Left kidney (tissue), 2 donors: ENCODE results near the gene DAB2. TPM values are rescaled to one million over a fixed set of nuclear protein-coding genes. Genes with fewer than 3 reads are reported as not detected.
A peak's percentile ranks its signal among the peaks of the same experiment; 100 is the strongest.

Experiments
- DNase-seq: peaks from one replicate; pipeline ENCODE4 v3.0.0-alpha.2; 2013
- polyA plus RNA-seq: library from polyadenylated mRNA; unstranded; fragments of 120-200 nt; gene quantifications from one replicate; pipeline ENCODE4 v1.2.1, GENCODE V29; 2013; ENCODE audit not compliant: insufficient read length

Gene DAB2
- polyA plus RNA-seq, 1 donor: 221 TPM

DNA sequence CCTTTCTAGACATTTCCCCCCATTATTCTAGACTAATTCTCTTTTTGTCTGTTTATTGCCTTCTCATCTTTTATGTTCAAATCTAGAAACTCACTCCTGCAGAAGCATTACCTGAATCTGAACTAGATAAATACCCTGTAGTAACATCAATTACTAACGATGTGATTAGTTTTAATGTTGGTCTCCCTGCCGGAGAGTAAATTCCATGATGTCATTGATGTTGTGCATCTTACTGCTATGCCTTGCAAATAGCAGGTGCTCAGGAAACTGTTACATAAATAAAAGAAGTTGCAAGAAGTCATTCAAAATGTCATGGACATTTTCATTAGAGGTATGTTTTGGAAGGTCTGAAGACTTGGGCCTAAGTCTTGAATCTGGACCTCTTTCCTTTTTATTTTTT, 37.5 kb downstream of the DAB2 start:
- DNase-seq: no peak

DNA sequence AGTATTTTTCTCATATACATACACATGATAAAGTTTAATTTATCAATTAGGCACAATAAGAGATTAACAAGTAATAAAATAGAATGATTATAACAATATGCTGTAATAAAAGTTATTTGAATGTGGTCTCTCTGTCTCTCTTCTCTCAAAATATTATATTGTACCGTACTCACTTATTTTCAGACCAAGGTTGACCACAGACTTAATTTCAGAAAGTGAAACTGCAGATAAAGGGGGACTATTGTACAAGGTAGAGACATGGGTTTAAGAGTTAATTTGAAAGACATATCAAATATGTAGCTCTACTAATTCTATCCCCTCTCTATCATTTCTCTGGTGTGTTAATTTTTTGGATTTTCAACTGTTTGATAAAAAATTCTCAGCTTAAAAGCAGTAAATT, 40.5 kb downstream of the DAB2 start:
- DNase-seq: no peak

- DNase-seq: no peak
Observed at GRCh38 chr5:39381376-39381775, 43.4 kb downstream of the DAB2 start.

GRCh38 chr5:39379693-39380092, 45.1 kb downstream of the DAB2 start:
- DNase-seq: no peak

DNA sequence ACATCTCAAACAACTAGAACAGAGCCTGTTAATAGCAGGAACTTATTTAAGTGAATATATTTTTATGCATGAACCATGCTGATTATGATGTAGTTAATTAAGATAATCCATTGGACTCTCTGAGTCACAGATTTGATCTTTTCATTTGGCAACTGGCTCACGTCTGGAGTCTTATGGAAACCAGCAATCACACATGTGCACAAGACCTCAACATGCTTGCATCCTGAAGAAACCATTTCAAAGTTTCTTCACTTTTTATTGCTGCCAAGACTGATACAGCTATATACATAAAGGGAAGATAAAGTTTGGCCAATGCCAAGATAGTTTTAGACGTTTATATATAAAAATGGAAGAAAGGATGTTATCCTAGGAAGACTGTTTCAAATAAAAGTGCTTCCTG, 47.2 kb downstream of the DAB2 start:
- DNase-seq: no peak

DNA sequence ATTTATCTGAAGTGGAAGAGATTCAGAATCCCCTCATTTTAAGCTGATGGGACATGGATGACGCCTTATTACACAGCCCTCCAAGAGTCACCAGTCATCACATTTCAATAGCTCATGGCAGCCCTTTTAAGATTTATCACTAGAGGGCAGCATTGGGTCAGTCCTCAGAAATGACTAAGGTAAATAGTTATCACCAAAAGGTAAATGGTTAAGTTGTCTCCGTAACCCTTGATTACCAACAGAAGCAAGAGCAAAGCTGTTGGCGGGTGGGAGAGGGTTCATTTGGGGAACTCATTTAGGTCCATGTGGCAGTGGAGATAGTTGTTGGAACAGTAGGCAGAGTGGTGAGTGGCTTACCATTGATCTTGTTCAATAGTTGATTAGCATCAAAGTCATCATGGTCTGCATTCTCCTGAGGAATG, 48.5 kb downstream of the DAB2 start:
- DNase-seq: peak; percentile 50

- DNase-seq: peak; percentile 34
Observed at GRCh38 chr5:39373791-39374190, 51.0 kb downstream of the DAB2 start.

DNA sequence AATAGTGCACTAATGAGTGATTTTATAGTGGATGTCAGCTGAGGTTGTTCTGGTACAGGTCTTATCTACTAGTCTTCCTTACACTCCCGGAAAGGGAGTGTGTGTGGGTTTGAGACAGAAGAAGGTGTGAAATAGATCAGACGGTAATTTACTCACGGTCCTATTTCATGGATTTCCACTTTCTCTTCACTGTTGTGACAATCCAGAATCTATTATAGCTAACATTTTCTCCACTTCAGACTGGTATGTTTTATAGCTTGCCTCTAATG, 53.5 kb downstream of the DAB2 start:
- DNase-seq: no peak

GRCh38 chr5:39370555-39371366, 54.0 kb downstream of the DAB2 start:
- no peak for DNase-seq

DNA sequence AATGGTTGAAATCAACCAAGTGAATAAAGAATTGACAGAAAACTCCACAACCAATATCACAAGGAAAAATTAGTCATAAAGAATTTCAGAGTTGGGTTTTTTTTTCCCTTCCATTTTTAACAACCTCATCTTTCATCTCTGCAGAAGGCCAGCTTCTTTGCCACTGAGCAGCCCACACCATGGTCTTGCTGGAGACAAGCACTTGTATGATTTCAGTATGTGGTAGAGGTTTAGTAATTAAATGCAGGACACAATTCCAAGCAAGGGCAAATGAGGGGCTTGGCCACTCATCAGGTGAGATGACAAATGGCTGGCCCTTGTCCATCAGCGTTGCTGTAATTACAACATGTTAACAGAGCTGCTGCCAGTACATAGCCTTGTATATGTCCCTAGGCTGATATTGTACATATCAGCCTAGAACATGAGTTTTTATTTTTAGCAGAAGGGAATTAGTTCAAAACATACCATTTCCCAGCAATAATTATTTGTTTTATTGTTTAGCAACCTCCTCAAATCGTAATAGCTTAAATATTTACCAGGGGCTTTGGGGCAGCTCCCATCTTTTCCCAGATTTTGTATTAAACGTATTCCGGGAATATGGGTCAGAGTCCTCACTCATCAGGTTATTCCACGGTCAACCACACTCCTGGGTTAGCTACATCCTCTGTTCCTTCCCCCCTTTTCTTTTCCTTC, 55.5 kb downstream of the DAB2 start:
- DNase-seq: no peak

DNA sequence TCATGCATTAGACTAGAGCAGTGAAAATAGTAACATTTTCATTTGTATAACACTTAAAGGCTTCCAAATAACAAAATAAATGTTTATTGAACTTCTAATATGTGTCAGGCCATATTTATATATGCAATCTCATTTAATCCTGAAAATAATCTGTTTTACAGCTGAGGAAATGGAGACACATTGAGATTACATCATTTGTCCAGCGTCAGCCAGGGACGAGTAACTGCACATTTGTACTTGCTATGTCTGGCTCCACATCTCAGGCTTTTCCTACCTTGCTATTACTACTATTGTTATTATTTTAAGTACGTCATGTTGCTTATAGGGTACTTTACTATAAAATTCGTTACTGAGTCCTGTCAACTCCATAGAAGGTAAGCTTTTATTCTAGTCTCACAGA, 56.7 kb downstream of the DAB2 start:
- no peak for DNase-seq

DNA sequence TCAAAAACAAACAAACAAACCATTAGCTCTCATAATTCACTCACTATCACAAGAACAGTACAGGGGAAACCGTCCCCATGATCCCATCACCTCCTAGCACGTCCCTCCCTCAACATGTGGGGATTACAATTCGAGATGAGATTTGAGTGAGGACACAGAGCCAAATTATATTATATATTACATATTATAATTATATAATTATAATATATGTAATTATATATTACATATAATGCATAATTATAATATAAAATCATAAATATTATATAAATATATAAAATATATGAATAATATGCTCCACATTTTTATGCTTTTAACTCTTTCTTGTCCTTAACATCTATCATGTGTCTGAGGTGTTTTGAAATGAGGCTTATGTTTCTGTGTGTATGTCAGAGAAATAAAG, 57.1 kb downstream of the DAB2 start:
- DNase-seq: no peak

GRCh38 chr5:39364367-39364766, 60.4 kb downstream of the DAB2 start, which contains the start of gene C9:
C9 (minus strand) TSS chr5:39364495; CDS start chr5:39364464, 31 bp downstream.
- DNase-seq: no peak

DNA sequence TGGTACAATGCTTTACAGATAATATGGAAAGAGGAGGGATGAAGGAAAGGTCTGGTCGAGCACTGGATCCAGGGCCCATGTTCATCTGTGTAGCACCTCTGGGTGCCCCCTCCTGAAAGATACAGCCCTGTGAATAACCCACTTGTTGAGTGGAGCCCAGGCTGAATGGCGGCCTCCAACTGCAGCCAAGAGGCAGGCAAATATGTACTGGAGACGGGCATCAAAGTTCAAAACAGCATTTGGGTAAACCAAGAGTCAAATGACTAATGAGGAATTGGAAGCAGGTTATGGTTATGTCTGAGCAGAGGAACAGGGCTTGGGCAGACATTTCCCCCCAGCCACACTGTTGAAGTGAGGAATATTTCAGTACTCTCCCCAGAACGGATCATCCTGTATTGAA, 61.6 kb downstream of the DAB2 start:
- DNase-seq: no peak

- no peak for DNase-seq
Observed at GRCh38 chr5:39362646-39363045, 62.1 kb downstream of the DAB2 start.

DNA sequence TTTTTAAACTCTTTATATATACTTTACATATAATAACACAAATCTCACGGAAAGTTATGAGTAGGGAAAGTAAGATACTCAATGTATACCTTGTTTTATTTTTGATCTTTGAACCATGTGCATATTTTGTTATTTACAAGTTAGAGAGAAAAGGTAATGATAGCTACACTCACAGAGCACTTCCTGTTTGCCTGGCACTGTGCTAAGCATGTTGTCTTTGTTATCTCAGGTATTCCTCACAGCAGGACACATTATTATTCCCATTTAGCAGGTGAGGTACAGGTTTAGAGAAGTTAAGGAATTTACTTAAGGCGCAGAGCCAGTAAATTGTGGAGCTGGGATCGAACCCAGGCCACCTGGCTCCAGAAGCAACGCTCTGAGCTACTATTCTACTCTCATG, 63.5 kb downstream of the DAB2 start:
- DNase-seq: no peak

DNA sequence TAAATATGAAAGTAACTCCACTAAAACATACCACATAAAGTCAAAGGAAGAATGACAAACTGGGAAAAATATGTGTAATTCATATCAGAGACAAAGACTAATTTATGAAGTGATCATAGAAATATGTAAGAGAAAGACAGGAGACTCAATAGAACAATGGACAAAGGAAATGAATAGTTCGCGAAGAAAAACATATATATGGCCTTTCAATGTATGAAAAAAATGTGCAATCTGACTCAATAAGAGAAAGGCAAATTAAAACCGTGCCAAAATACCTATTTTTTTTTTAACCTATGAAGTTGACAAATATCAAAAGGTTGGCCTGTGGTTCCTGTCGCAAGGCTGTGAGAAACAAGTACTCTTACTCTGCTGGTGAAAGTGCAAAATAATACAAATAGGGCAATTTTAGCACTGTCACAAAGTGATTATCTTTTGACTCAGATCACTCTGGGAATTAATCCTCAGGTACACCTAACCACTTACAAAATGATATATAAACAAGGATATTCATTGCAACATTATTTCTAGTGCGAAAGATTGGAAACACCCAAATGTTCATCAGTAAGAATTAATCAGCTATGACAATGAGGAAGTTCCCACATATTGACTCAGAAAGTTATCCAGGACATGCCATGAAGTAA, 64.2 kb downstream of the DAB2 start:
- DNase-seq: no peak

- no peak for DNase-seq
Observed at GRCh38 chr5:39356263-39356662, 68.5 kb downstream of the DAB2 start.

GRCh38 chr5:39355324-39355723, 69.5 kb downstream of the DAB2 start:
- DNase-seq: no peak

GRCh38 chr5:39353717-39354399, 70.9 kb downstream of the DAB2 start:
- no peak for DNase-seq

DNA sequence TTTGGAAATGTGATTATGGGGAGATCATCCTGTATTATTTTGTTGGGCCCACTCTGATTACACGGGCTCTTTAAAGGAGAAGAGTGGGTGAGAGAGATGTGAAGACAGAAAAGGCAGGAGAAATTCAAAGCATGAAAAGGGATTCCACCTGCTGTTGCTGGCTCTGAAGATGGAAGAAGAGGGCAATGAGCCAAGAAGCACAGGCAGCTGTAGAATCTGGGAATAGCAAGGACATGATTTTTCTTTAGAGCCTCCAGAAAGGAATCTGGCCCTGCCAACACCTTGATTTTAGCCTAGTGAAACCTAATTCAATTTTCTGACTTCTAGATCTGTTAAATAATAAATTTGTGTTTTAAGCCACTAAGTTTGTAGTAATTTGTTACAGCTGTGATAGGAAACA, 71.8 kb downstream of the DAB2 start:
- no peak for DNase-seq

DNA sequence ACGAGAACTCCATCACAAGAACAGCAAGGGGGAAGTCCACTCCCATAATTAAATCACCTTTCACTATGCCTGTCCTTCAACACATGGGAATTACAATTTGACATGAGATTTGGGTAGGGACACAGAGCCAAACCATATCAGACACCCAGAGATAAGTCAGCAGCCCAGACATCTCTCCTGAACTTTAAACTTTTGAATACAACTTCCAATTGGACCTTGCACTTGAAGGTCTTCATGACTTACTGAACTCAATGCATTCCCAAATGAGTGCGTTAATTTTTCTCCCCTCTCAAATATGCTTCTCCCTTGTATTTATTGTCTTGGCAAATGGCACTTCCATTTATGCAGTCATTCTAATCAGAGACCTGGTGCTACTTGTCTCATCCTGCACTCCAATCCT, 72.6 kb downstream of the DAB2 start:
- no peak for DNase-seq

GRCh38 chr5:39349484-39349883, 75.3 kb downstream of the DAB2 start:
- no peak for DNase-seq
